ENCODE measurements around the gene ISLR2.
"Not testable (repeated sequence)": the region's sequence is repeated elsewhere in the genome, so short reads cannot be mapped to it uniquely, and the experiment has no call there.

The ISLR2 gene, protein sequence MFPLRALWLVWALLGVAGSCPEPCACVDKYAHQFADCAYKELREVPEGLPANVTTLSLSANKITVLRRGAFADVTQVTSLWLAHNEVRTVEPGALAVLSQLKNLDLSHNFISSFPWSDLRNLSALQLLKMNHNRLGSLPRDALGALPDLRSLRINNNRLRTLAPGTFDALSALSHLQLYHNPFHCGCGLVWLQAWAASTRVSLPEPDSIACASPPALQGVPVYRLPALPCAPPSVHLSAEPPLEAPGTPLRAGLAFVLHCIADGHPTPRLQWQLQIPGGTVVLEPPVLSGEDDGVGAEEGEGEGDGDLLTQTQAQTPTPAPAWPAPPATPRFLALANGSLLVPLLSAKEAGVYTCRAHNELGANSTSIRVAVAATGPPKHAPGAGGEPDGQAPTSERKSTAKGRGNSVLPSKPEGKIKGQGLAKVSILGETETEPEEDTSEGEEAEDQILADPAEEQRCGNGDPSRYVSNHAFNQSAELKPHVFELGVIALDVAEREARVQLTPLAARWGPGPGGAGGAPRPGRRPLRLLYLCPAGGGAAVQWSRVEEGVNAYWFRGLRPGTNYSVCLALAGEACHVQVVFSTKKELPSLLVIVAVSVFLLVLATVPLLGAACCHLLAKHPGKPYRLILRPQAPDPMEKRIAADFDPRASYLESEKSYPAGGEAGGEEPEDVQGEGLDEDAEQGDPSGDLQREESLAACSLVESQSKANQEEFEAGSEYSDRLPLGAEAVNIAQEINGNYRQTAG

DNA sequence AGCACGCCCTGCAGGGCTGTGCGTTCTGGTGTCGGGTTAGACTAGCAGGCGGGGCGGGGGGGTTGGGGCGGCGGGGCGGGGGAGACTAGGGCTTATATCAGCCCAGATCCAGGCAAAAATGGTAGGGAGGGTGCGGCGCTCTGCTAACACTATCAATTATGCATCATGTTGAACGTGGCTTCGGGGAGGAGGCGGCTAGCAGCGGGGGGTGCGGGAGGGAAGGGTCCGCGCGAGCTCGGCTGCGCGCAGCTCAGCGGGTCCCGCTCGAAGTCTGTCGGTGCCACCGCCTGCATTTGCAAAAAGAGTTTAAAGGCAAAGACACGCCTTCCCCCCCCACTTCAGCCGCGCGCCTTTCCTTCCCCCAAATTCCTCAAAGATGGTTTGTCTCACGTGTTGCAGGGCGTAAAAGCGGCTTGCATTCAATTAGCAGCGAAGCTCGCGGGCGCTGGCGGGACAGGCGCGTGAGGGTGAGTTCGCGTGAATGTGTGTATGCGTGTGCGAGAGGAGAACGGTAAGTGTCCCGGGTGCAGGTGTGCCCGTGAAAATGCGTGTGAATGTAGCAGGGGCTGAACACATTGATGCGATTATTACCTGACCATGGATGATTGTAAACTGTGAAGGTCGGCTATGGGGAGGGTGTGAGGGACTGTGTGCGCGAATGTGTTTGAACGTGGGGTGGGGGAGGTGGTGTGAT is at the start of gene ISLR2:
Gene ISLR2, plus strand, starts transcription at position 432 of the 694 bp plus-strand sequence. CDS start 2,169 bp downstream, outside the sequence.
- no peak for DNase-seq

DNA sequence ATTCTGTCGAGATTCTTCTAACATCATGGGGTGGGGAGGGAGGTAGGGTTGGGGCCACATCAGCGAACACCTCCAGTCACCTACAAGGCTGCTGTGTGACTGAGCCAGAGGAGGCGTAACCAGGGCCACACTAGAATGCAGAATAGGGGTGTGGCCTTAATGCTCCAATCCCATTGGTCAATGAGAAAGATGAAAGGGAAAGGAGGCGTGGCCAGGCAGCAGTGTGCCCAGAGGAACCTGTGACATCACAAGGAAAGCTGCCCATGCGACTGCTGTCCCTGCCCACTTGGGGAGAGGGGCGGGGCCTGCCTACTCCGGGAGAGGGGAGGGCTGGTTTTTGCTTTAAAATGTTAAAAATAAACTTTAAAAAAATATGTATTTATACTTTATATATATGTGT is 47.9 kb upstream of the ISLR2 start, which contains the start of gene GOLGA6A:
Gene GOLGA6A, minus strand, starts transcription at position 101 of the 400 bp plus-strand sequence. Its CDS starts 41 bp downstream, at position 60.
- DNase-seq: not testable (repeated sequence)

DNA sequence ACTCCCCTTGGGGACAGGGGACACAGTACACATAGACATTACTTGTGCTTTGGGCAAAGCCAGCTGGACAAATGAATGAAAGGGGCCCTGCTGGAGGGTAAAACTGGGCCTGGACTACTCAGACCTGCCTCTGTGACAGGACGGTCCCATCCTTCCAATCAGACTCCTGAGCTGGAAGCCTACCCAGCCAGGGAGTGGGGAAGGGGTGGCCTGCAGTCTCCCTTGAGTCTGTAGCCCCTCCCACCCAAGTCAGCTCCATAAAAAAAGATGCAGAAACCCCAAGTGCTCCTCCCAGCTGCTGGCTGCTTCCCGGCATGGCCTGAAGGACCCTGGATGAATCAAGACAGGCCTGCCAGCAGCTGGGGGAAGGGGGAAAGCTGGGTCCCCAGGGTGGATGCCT is 35.8 kb upstream of the ISLR2 start:
- DNase-seq: not testable (repeated sequence)

DNA sequence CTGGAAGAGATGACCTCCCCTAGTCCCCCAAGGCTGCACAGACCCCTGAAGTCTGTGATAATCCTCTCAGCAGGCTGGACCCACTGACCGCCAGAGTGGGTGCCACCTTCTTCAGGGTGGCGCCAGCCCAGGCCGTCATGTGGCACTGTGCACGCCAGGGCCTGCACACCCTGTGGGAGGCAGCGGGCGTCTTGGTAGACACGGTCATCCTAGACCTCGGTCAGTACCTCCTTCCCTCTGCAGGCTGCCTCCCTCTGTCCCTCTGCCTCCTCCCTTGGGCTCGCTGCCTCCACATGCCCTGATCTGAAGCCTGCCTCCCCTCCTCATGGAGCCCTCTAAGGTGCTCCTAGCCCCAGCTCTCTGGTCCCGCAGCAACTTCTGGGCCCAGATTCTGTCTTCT is 34.8 kb upstream of the ISLR2 start:
- not testable (repeated sequence) for DNase-seq

DNA sequence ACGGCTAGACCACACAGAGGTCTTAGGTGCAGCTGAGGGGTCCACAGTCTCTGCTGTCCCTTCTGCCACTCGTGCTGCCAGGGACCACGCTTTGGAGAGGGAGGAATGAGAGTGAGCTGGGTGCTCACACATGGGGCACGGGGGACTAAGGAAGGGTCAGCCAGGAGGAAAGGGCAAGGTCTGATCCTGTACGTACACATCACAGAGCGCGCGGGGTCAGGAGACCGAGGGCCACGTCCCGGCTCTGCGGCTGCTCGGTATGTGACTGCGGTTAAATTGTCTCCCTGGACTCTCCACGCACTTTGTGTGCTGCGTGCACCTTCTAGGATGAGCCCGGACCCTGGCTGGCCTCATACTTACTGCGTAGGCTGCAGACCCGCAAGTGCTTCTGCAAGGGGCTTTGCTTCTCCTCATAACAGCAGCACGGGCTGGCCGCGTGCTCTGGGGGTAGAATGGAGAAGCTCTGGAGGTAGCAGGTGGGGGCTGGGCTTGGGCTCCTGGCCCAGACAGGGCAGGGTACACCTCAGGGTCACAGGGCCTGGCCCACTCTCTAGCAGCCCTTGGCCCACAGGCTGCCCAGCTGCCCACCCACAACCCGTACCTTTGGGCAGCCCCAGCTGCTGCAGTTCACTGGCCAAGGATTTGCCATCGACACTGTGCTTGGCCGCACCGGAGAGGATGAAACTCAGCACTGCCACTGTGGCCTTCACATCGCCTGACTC is 33.5 kb upstream of the ISLR2 start:
- not testable (repeated sequence) for DNase-seq

DNA sequence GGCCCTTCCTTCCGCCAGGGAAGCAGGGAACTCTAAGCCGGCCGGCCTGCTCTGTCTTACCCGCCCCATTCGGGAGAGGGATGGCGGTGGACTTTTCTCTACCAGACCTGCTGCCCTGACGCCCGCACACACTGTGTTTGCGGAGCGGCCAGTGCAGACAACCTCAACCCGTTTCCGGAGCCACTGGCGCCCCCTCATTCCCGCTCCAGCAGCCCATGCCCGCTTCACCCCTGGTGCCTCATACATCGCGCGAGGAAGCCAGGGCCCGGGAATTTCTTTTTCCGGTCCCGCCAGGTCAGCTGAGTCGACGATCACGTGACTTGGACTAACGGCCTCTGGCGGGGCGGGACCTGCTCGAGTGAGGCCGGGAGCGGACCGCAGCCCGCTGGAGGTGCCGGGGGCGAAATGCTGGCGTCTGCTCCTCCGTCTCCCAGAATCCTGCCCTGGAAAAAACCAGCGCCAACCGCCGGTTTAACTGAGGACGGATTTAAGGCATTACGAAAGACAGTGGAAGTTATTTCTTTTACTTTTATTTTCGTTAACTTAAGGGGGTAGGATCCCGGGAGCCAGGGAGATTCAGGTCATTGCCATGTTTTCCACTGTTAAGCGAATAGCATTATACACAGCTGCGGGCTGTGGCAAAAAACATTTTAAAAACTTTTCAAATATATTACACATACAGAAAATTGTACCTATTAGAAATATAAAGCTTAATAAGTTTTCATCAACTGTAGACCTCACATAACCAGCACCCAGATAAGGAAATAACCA is 30.2 kb upstream of the ISLR2 start:
- DNase-seq: not testable (repeated sequence)

DNA sequence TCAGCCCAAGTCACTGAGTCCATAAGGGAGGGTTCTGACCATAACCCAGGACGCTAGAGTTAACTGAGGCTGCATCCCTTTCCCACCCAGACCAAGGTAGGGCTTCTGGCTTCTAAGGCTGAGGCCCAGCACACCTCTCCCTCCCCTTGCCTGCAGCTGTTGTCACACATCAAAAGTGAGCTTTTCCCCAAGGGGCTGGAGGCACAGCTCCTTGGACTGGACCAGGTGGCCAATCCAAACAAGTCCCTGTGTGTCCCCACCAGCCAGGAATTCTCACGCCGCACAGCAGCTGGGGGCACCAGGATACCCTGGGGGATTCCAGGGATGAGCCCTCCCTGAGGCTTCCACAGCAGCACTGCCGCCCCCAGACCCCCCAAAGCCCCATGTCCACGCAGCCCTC is 22.3 kb upstream of the ISLR2 start:
- no peak for DNase-seq

DNA sequence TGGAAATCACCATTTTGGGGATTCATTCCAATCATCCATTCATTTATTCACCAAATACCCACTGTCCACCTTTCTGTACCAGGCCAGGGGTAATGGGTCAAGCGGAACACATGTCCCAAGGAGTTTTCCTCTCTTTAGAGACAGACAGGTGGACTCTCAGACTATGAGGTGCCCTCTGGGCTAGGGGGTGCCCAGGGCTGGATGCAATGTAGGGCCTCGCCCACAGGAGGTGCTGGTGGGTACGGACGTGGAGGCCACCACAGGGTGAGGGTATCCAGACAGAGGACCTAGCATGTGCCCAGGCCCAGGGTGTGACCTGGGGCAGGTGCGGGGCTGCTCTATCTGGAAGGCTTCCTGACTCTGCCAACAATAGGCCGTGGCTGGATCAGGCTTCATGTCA is 21.8 kb upstream of the ISLR2 start:
- not testable (repeated sequence) for DNase-seq

DNA sequence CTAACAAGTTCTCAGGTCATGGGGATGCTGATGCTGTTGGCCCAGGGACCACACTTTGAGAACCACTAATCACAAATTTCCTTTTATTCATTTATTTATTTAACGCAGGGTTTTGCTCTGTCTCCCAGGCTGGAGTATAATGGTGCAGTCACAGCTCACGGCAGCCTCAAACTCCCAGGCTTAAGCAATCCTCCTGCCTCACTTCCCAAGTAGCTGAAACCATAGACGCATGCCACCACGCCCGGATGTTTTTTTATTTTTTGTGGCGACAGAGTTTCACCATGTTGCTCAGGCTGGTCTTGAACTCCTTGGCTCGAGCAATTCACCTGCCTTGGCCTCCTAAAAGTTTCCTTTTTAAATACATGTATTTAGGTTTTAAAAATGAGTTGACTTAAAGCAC is 20.7 kb upstream of the ISLR2 start:
- DNase-seq: no peak

DNA sequence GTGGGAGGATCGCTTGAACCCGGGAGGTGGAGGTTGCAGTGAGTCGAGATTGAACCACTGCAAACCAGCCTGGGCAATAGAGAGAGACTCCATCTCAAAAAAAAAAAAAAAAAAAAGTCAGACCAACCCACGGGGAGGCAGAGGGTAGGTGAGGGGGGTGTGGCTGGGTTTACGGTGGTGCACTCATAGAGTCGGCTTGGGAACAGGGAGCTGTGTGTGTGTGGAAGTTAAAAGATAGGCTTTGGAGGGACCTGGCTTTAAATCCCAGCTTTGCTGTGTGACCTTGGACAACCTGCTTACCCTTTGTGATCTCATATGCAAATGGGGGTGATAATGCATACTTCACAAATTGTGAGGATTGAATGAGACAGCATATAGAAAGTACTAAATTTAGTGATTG is 10.0 kb upstream of the ISLR2 start:
- DNase-seq: no peak

DNA sequence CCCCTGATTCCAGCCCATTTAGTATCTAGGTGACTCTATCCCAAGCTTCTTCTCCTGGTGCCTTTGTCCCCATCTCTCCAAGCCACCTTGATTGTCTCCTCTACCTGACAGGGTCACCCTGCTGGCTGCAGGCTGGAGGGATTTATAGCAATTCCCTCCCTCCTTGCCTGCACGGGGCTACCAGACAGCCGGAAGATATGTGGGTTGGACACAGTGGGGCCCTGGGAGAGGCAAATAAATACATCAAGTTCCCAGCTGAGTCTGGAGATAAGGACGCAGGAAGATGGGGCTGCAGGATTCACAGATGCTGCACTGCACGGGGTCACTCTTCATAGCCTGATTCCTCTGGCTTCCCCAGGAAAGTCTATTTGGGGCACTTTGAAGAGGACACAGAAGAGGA is 9.3 kb upstream of the ISLR2 start:
- no peak for DNase-seq

DNA sequence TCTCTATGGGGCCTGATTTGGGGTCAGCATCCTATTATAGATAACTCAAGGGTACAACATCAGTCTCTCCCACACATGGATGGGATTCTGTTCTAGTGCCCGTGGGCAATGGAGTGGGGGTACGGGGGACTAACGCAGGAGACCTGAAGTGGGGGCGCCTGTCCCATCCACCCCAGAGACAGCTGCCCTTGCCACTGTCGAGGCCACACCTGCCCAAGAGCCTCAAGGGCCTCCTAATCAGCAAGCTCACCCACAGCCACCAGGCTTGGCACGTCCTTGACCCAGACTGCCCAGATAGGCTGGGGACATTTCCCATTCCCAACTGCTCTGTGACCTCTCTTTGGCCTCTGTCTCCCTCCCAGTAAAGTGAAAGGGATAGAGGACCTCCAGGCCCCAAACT is 8.5 kb upstream of the ISLR2 start:
- no peak for DNase-seq

DNA sequence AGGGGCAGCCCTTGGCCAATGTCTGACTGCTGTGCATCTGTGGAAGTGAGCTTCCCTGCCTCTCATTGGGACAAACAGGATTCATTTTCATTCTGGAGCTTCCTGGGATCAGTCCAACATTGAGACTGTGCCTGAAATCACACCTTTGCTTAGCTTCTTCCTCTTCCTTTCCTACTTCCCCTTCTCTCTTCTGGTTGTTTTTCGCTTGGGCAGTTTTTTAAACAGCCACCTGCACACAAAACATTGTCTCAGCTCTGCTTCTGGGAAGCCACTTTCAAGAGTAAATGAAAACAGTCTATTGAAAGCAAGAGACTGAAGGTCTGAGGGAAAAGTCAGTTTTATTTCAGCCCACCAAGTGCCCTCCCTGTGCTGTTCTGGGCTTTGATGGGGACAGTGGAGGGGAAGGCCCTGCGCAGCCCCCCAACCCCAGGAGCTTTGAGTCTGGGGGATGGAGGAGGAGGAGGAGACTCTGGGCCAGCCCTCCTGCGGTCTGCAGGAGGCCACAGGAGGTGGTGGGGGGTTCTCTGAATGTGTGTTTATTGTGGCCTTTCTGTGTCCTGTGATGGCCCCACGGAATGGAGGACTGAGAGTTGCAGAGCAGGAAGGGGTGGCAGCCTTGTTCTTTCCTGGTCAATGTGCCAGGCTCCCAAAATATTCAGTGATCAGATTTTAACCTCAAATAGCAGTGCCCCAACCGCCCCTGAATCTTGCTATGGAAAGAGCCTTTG is 7.8 kb upstream of the ISLR2 start:
- DNase-seq: no peak

DNA sequence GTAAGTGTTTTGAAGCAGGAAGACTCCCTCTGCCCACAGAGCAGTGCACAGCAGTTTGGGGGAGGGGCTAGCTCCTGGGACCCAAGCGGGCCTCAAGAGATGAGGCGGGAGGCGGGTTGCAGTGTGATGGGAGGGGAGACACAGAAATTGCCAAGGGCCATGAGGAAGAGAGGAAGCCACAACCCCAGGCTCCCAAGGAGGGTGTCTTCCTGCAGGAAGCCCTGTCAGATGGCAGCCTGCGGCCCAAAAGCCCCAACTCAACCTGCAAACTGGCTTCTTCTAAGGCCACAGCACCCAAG is 7.3 kb upstream of the ISLR2 start:
- DNase-seq: no peak

DNA sequence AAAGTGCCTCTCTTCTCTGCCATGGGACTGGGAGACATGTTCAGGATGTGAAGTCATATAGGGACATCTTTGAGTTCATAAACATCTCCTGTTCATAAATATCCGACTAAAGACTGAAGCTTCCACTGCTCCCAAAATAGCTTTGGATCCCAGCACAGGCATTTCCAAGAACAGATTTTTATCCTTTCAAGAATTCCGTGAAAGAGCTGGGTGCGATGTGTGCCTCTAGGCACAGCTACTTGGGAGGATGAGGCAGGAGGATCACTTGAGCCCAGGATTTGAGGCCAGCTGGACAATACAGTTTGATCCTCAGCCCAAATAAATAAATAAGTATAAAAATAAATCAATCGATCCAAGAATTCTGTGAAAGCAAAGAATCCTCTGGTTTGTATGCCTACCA is 6.7 kb upstream of the ISLR2 start:
- DNase-seq: no peak

DNA sequence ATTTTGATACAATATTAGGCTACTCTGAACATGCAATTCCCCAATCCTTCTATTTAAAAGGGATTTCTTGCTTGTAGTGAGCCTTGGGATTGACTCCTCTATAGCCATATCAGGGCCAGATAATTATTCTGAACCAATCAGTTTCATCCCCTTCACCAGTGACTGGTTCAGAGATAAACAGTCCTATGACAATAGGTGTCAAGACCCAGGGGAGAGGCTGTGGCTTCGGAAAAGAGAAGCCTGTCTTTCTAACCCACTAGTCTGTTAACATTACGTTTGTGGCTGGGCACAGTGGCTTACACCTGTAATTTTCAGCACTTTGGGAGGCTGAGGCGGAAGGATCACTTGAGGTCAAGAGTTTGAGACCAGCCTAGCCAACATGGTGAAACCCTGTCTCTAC is 6.2 kb upstream of the ISLR2 start:
- DNase-seq: no peak

DNA sequence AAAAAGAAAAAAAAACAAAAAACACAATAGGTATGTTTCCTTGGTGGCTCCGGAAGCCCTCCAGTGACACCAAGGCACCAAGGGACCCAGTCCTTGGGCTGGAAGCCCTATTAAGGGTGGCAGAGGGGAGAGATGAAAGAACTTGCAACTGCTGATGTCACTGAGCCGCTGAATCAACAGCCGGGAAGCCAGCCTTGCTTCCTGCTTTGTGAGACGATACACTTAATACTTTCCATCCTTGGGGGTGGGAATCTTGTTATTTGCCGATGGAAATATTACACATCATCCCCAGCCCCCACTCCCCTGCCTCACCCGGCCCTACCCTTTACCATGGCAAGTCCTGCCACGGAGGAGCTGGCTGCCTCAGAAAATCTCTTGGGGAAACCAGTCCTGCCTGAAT is 5.6 kb upstream of the ISLR2 start:
- DNase-seq: no peak

DNA sequence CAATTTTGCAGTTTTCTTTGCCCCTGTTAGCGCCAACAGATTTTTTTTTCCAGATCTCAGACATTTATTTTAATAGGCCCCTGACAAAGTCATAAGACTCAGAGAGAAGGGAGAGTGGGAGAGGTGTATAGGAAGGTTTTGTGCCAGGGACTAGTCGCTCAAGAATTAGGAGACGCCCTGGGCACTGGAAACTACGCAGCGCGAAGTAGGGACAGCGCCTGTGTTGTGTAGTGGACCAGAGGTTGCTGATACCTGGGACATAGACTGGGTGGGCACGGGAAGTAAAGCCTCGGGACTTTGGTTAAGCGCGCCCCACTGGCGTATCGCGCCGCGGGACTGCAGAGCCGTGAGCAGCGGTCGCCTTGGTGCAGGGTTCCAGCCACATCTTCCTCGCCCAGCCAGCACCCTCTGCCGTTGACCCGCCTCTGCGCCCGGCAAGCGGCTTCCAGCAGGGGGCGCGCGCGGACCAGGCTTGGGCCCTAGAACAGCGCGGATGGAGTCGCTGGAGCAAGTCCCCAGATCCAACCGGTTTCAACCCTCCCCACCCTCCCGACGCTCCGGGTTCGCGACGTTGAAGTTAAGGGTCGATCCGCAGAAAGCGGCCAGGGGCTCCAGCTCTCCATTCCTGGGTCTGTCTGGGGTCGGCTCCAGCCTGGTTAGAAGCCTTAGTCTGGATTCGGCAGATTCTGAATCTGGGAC is 3.0 kb upstream of the ISLR2 start:
- peak; percentile 86 to 91 for DNase-seq

DNA sequence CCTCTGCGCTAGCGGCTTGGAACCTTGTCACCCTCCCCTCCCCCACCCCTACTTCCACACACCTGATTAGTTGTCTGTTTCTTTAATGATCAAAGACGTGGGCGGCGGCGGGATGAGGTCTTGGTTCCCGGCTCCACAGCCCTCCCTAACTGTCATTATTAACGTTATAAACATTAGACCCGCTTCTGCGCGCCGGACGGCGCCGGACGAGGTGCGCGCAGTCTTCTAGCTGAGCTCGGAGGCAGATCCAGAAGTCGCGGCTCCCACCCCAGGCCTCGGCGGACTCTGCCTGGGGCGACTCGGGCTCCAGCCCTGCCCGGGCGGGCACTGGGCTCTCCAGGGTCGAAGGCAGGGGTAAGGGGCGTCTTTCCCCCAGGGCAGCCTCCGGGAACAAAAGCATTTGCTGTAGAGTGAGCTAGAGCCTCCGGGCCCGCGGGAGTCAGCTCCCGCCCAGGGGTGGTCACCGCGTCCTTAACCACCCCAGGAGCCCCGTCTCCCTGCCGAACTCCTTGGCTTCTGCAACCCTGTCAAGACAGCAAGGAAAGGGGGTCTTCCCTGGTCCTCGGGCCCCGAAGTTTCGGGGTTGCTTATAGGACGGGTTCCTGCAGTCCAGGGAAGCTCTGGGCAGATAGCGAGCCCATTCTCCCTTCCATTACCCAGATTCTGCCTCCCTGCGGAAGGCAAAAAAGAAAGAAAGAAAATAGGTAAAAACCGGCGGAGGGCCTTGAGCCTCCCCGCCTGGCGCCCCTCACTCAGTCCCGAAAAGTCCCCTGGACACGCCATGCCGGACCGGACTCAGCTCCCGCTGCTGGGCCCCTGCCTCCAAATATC is 2.2 kb upstream of the ISLR2 start:
- DNase-seq: no peak
